ENCODE results near the gene SYT8. TPM values are rescaled to one million over a fixed set of nuclear protein-coding genes. Genes with fewer than 3 reads are reported as not detected.
"Not testable (repeated sequence)": the region's sequence is repeated elsewhere in the genome, so short reads cannot be mapped to it uniquely, and the experiment has no call there.

The SYT8 gene
- total RNA-seq, 6 experiments from 2014 or later: 0.68 TPM; not detected in 5

DNA sequence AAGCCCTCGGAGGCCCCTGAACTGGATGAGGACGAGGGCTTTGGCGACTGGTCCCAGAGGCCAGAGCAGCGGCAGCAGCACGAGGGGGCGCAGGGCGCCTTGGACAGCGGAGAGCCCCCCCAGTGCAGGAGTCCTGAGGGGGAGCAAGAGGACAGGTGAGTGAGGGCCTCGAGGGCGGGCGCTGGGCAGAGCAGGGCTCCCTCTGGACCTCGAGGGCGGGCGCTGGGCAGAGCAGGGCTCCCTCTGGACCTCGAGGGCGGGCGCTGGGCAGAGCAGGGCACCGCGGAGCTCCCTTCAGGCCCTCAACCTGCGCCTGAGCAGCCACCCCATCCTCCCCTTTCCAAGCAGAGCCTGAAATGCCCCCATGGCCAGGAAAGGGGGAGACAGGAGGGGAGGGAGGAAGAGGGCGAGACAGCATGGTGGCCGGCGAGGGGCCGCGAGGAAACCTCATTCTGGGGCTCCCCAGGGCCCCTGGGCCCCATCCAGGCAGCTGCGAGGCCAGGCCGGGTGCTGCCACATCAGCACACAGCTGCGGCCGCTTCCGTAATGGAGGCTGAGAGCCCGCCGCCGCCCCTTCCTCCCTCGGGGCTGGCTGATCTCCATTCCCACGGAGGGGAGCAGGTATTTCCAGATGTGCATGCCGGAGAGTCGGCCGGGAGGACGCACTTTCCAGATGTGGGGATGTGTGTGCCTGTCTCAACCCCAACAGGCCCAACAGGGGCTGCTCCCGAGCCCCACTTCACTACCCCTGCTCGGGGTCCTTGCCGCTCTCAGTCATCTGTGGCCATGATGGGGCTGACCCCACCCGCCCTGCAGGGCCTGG is 46.9 kb downstream of the SYT8 start:
- Histone ChIP-seq H3K4me1 (no peaks in the 10 kb centered on the region), H3K27me3 (no peaks in the 10 kb centered on the region), H3K4me3 (no peak overlapping the region), H3K36me3 (no peaks in the 10 kb centered on the region), H3K27ac (no peak overlapping the region), H3K9me3 (no peaks in the 10 kb centered on the region)
- DNase-seq (peak in 1 of 3 donors; percentile 48), ATAC-seq (peak in 1 of 4 donors; percentile 17)
- intact Hi-C loops (cut with DNase I): no loop called here
- WGBS (ENCODE audit: insufficient coverage, low coverage, low lambda C conversion rate, missing lambda C conversion rate): 0% methylated on average over 3 of the region's 43 CpGs
- TF ChIP-seq POLR2A (IDR thresholded peaks at IDR 0.05): no peak
- TF ChIP-seq, protein P1, sequence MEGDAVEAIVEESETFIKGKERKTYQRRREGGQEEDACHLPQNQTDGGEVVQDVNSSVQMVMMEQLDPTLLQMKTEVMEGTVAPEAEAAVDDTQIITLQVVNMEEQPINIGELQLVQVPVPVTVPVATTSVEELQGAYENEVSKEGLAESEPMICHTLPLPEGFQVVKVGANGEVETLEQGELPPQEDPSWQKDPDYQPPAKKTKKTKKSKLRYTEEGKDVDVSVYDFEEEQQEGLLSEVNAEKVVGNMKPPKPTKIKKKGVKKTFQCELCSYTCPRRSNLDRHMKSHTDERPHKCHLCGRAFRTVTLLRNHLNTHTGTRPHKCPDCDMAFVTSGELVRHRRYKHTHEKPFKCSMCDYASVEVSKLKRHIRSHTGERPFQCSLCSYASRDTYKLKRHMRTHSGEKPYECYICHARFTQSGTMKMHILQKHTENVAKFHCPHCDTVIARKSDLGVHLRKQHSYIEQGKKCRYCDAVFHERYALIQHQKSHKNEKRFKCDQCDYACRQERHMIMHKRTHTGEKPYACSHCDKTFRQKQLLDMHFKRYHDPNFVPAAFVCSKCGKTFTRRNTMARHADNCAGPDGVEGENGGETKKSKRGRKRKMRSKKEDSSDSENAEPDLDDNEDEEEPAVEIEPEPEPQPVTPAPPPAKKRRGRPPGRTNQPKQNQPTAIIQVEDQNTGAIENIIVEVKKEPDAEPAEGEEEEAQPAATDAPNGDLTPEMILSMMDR (IDR thresholded peaks at IDR 0.05): no peak

DNA sequence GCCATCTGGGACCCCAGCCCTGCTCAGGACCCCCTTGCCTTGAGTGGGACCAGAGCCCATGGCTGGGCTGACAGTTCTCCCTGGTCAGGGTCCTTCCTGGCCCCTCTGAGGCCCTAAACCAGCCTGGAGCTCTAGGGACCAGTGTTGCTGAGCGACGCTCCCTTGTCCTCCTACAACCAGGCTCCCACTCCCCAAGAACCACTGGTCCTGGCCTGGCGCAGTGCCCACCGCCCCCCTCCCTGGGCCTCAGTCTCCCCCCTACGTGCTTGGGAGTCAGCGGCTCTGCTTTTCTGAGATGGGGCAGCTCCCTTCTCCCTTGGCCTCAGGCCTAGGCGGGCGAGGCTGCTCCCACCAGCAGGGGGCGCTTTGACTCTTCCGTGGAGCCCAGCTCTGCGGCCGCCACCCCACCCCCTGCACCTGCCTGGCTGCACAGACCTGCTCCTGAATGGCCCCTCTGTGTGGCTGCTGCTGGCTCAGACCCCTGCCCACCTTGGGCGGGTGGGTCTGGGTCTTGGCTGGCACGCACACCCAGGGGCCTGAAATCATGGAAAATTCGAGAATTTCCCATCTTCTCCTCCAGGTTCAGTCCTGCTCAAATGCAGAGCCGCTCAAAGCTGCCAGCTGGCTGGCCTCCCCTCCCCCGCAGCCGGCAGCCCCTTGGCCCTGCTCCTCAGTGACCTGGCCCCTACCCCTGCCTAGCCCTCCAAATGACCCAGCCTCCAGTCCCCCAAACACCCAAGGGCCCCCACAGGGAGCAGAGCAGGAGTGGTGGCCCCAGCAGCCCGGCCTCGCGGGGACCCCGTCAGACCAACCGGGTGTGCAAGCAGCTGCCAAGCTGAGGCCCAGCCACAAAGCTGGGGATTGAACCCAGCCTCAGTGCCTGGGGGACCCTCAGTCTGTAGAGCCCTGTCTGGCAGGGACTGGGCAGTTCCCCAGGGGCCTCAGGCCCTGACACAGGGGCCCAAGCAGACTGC is 47.8 kb downstream of the SYT8 start:
- ATAC-seq: peak; percentile 87 to 95 (median 92)
- no peaks in the 10 kb centered on the region for H3K4me1 ChIP-seq
- no peak overlapping the region for H3K4me3 ChIP-seq
- DNase-seq: peak; percentile 84 to 87 (median 85)
- H3K36me3 ChIP-seq: no peaks in the 10 kb centered on the region
- H3K27ac ChIP-seq: no peak overlapping the region
- TF ChIP-seq, protein P1 (IDR thresholded peaks at IDR 0.05): peak; percentile 86 to 92 (median 89)
- TF ChIP-seq POLR2A (IDR thresholded peaks at IDR 0.05): no peak
- no peaks in the 10 kb centered on the region for H3K27me3 ChIP-seq
- 26% methylated on average over 8 of the region's 23 CpGs for WGBS (ENCODE audit: insufficient coverage, low coverage, low lambda C conversion rate, missing lambda C conversion rate)
- intact Hi-C loops (cut with DNase I): no loop called here
- H3K9me3 ChIP-seq: no peaks in the 10 kb centered on the region

DNA sequence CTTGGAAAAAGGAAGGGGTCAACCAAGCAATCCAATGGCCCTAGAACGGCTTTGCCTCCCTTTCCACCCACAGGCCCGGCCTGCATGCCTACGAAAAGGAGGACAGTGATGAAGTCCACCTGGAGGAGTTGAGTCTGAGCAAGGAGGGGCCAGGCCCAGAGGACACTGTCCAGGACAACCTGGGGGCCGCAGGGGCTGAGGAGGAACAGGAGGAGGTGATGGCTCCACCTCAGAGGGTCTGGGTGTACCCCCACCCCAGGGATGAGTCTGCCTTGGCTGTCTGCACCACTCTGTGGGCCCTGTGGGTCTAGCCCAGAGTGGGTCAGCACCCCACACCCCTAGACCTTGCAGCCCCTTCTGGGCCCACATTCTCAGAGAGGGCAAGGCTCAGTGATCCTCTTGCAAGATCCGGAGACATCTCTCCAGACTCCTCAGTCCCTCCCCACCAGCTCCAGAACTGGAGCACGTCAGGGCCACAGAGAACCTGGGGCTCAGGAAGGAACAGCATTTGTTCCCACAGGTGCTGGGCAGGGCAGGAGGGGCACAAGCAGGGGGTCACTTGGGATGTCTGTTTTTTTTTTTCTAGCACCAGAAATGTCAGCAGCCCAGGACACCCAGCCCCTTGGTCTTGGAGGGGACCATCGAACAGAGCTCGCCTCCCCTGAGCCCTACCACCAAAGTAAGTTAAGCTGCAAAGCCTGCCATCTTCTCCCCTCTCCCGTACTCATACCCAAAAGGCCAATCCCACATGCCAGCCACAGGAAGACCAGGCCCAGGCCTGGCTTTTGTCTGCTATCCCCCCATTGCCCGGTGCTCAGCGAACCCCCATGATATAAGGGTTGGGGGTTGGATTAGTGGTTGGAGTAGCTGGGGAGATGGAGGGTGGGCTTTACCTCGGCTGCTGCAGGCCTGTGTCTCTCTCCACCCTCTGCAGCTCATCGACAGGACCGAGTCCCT is 48.8 kb downstream of the SYT8 start:
- ATAC-seq: no peak
- no peaks in the 10 kb centered on the region for H3K36me3 ChIP-seq
- 80% methylated on average over 4 of the region's 14 CpGs for WGBS (ENCODE audit: insufficient coverage, low coverage, low lambda C conversion rate, missing lambda C conversion rate)
- no peak overlapping the region for H3K4me3 ChIP-seq
- no peaks in the 10 kb centered on the region for H3K4me1 ChIP-seq
- no peak for TF ChIP-seq POLR2A (IDR thresholded peaks at IDR 0.05)
- TF ChIP-seq, protein P1 (IDR thresholded peaks at IDR 0.05): no peak
- no peaks in the 10 kb centered on the region for H3K27me3 ChIP-seq
- H3K9me3 ChIP-seq: no peaks in the 10 kb centered on the region
- peak in 1 of 3 donors; percentile 43 for DNase-seq
- intact Hi-C loops (cut with DNase I): no loop called here
- no peak overlapping the region for H3K27ac ChIP-seq

DNA sequence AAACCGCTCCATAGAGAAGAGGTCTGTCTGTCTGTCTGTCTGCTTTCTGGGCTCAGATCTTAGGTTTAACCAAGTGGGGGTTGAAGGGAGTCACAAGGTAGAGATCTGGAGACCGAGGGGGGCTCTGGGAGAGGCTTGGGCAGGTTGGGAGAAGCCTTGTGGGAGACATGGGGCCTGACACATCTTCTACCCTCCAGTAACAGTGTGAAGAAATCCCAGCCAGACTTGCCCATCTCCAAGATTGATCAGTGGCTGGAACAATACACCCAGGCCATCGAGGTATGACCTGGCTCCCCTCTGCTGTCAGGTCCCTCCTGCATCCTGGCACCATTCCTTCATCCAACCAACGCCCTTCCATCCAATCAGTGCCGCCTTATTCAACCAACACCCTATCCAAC is 49.5 kb downstream of the SYT8 start:
- Histone ChIP-seq H3K9me3 (no peaks in the 10 kb centered on the region), H3K27ac (no peak overlapping the region), H3K4me1 (no peaks in the 10 kb centered on the region), H3K36me3 (no peaks in the 10 kb centered on the region), H3K4me3 (no peak overlapping the region), H3K27me3 (no peaks in the 10 kb centered on the region)
- intact Hi-C loops (cut with DNase I): no loop called here
- peak in 1 of 3 donors; percentile 39 for DNase-seq
- no peak for ATAC-seq
- TF ChIP-seq, protein P1 (IDR thresholded peaks at IDR 0.05): no peak
- 94% methylated on average over 3 of the region's 5 CpGs for WGBS (ENCODE audit: insufficient coverage, low coverage, low lambda C conversion rate, missing lambda C conversion rate)

DNA sequence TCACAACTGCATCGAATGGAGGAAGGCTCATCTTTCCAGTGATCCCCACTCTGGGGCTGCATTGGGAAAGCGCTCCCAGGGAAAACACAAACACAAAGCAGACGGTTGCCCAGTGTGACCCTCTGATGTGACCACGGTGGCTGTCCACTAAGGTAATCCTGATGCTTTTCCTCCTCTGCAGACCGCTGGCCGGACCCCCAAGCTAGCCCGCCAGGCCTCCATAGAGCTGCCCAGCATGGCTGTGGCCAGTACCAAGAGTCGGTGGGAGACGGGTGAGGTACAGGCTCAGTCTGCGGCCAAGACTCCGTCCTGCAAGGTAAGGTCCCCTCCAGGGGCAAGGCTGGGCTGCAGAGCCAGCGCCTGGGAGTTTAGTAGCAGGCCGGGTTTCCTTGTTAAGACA is 51.8 kb downstream of the SYT8 start:
- WGBS (ENCODE audit: insufficient coverage, low coverage, low lambda C conversion rate, missing lambda C conversion rate): no CpG with 5 or more reads among the region's 13 CpGs
- intact Hi-C loops (cut with DNase I): not testable (repeated sequence)

More for the DNA sequence above, 51.8 kb downstream of the SYT8 start:
- not testable (repeated sequence) for H3K4me1 ChIP-seq, H3K27ac ChIP-seq, ATAC-seq, H3K9me3 ChIP-seq, H3K4me3 ChIP-seq, H3K36me3 ChIP-seq, DNase-seq, H3K27me3 ChIP-seq

All from right lobe of liver (tissue), 6 donors.